Activated CD4-positive, alpha-beta T cell treated with anti-CD3 and anti-CD28 coated beads for 36 hours (primary cell): ENCODE measurements around the gene SLC39A9. TPM values are rescaled to one million over a fixed set of nuclear protein-coding genes. Genes with fewer than 3 reads are reported as not detected.

Experiments
- ATAC-seq: fragments of 200-7000 bp; cut with Tn5 transposase; one replicate; pipeline ENCODE4 v1.10.0; 2021; ENCODE audit warnings: mild to moderate bottlenecking, moderate library complexity
- CTCF ChIA-PET: fragments of 350-600 bp; sonication (Branson Sonifier 250); formaldehyde crosslinking; loops from one replicate; lab custom pipeline; 2021; ENCODE audit warnings: antibody characterized with exemption; lab: Charles Lee
- POLR2A ChIA-PET: fragments of 350-600 bp; sonication (Branson Sonifier 250); formaldehyde crosslinking; loops from one replicate; lab custom pipeline; 2021; ENCODE audit warnings: antibody characterized with exemption, inconsistent platforms; lab: Charles Lee
- DNase-seq: peaks from one replicate; pipeline ENCODE4 v3.0.0-alpha.2; 2020
- H3K27ac Mint-ChIP-seq: one replicate; pipeline ENCODE4 v1.8.0; 2021; ENCODE audit warnings: mixed read lengths
- H3K27me3 Mint-ChIP-seq: one replicate; pipeline ENCODE4 v1.8.0; 2021; ENCODE audit warnings: mixed read lengths
- H3K36me3 Mint-ChIP-seq: one replicate; pipeline ENCODE4 v1.8.0; 2021; ENCODE audit warnings: low read depth, mixed read lengths
- H3K4me1 Mint-ChIP-seq: one replicate; pipeline ENCODE4 v1.8.0; 2021; ENCODE audit warnings: mixed read lengths
- H3K4me3 Mint-ChIP-seq: one replicate; pipeline ENCODE4 v1.8.0; 2021; ENCODE audit warnings: mild to moderate bottlenecking, moderate library complexity, mixed read lengths
- H3K9me3 Mint-ChIP-seq: one replicate; pipeline ENCODE4 v1.8.0; 2021; ENCODE audit warnings: low read depth, mixed read lengths
- intact Hi-C, 2 experiments: fragments of 100-400 bp; cut with DNase I in 1 of 2; cut with micrococcal nuclease in 1 of 2; formaldehyde crosslinking; loops; one replicate each; pipeline versions ENCODE4 v1.14.2 to v1.15.1; 2022 to 2024; cut with DNase I, micrococcal nuclease
- total RNA-seq, 2 experiments: library from RNA; stranded (reverse); gene quantifications; one replicate each; pipeline ENCODE4 v1.2.3, GENCODE V29; 2021

The SLC39A9 gene
- total RNA-seq, 2 experiments from 2014 or later, result 40.1 to 42.6 TPM

- Mint-ChIP-seq H3K27ac (no peak overlapping the region), H3K9me3 (no peaks in the 10 kb centered on the region), H3K4me3 (no peak overlapping the region), H3K4me1 (no peaks in the 10 kb centered on the region), H3K36me3 (no peaks in the 10 kb centered on the region), H3K27me3 (peaks cover 6% of the 10 kb centered on the region)
- ATAC-seq, result no peak
- CTCF ChIA-PET, result no interaction called here
- intact Hi-C loops, result no loop called here
- POLR2A ChIA-PET, result no interaction called here
- no peak for DNase-seq
Measured at GRCh38 chr14:69499436-69499835, 100.9 kb downstream of the SLC39A9 start.

- Mint-ChIP-seq H3K36me3 (no peaks in the 10 kb centered on the region), H3K4me1 (no peaks in the 10 kb centered on the region), H3K4me3 (no peak overlapping the region), H3K9me3 (no peaks in the 10 kb centered on the region), H3K27ac (no peak overlapping the region), H3K27me3 (peaks cover 6% of the 10 kb centered on the region)
- no peak for ATAC-seq
- DNase-seq, result no peak
- POLR2A ChIA-PET, result no interaction called here
- intact Hi-C loops, result no loop called here
- CTCF ChIA-PET, result no interaction called here
Measured at GRCh38 chr14:69500096-69500495, 101.6 kb downstream of the SLC39A9 start.

GRCh38 chr14:69500736-69501135, 102.2 kb downstream of the SLC39A9 start:
- Mint-ChIP-seq H3K27me3 (peaks cover 6% of the 10 kb centered on the region), H3K36me3 (no peaks in the 10 kb centered on the region), H3K4me3 (no peak overlapping the region), H3K9me3 (no peaks in the 10 kb centered on the region), H3K4me1 (no peaks in the 10 kb centered on the region), H3K27ac (no peak overlapping the region)
- ATAC-seq (no peak), DNase-seq (no peak)
- ChIA-PET POLR2A (no interaction called here), CTCF (interaction anchor here (0.5 kb wide), 1 partner anchor 633 kb away, joined by 3 read pairs; no protein-coding TSS in a partner anchor)
- intact Hi-C loops, result no loop called here

GRCh38 chr14:69501423-69501838, 102.9 kb downstream of the SLC39A9 start:
- no peak for DNase-seq
- intact Hi-C loops, result no loop called here
- no peaks in the 10 kb centered on the region for H3K4me1 Mint-ChIP-seq
- no peak overlapping the region for H3K4me3 Mint-ChIP-seq
- no peak for ATAC-seq
- POLR2A ChIA-PET, result no interaction called here
- H3K27ac Mint-ChIP-seq, result no peak overlapping the region
- H3K27me3 Mint-ChIP-seq, result peaks cover 6% of the 10 kb centered on the region
- H3K9me3 Mint-ChIP-seq, result no peaks in the 10 kb centered on the region
- CTCF ChIA-PET, result interaction anchor here (0.5 to 0.6 kb wide), 2 partner anchors 139 to 634 kb away, joined by 3 read pairs; no protein-coding TSS in a partner anchor
- no peaks in the 10 kb centered on the region for H3K36me3 Mint-ChIP-seq

- no peaks in the 10 kb centered on the region for H3K4me1 Mint-ChIP-seq
Measured at GRCh38 chr14:69504775-69505174, 106.3 kb downstream of the SLC39A9 start.

GRCh38 chr14:69505338-69506240, 107.1 kb downstream of the SLC39A9 start:
- POLR2A ChIA-PET, result no interaction called here
- ATAC-seq (no peak), DNase-seq (no peak)
- Mint-ChIP-seq H3K4me1 (no peaks in the 10 kb centered on the region), H3K4me3 (no peak overlapping the region), H3K36me3 (no peaks in the 10 kb centered on the region), H3K27me3 (peaks cover 7% of the 10 kb centered on the region), H3K27ac (no peak overlapping the region), H3K9me3 (no peaks in the 10 kb centered on the region)
- intact Hi-C loops, result no loop called here
- CTCF ChIA-PET, result interaction anchor here (0.7 to 1.1 kb wide), 6 partner anchors 8 to 565 kb away, joined by 3 to 4 read pairs (median 3); no protein-coding TSS in a partner anchor

More at GRCh38 chr14:69504775-69505174, 106.3 kb downstream of the SLC39A9 start:
- ATAC-seq (no peak), DNase-seq (no peak)
- Mint-ChIP-seq H3K4me3 (no peak overlapping the region), H3K27me3 (peaks cover 6% of the 10 kb centered on the region), H3K36me3 (no peaks in the 10 kb centered on the region), H3K27ac (no peak overlapping the region), H3K9me3 (no peaks in the 10 kb centered on the region)
- POLR2A ChIA-PET, result no interaction called here
- CTCF ChIA-PET, result interaction anchor here (0.7 to 1.8 kb wide), 5 partner anchors 8 to 69 kb away, joined by 3 to 9 read pairs (median 3); no protein-coding TSS in a partner anchor
- intact Hi-C loops, result no loop called here

GRCh38 chr14:69506241-69506595, 107.7 kb downstream of the SLC39A9 start:
- Mint-ChIP-seq H3K36me3 (no peaks in the 10 kb centered on the region), H3K9me3 (no peaks in the 10 kb centered on the region), H3K4me3 (no peak overlapping the region), H3K4me1 (no peaks in the 10 kb centered on the region), H3K27ac (no peak overlapping the region), H3K27me3 (peaks cover 8% of the 10 kb centered on the region)
- ChIA-PET CTCF (interaction anchor here (0.8 kb wide), 1 partner anchor 82 kb away, joined by 3 read pairs; no protein-coding TSS in a partner anchor), POLR2A (no interaction called here)
- no peak for DNase-seq
- ATAC-seq, result no peak
- intact Hi-C loops, result no loop called here

Other genes with a start within 250 kb of the SLC39A9 start
- gene DCAF5, start 245.6 kb upstream of the SLC39A9 start, total RNA-seq, result 10 to 100 TPM; 34.1 to 38.7 TPM
- 10 to 100 TPM; 10.8 to 14.5 TPM for gene EXD2, start 207.2 kb upstream of the SLC39A9 start, total RNA-seq
- under 1 TPM in 1 of 2 experiments, not detected in 1; 0.14 TPM for gene GALNT16, start 138.5 kb upstream of the SLC39A9 start, total RNA-seq
- gene ERH, start 393 bp upstream of the SLC39A9 start, total RNA-seq, result 100 to 1,000 TPM; 343 to 385 TPM
- gene PLEKHD1, start 86.0 kb downstream of the SLC39A9 start, total RNA-seq, result under 1 TPM; 0.05 TPM
- not detected for gene CCDC177, start 176.2 kb downstream of the SLC39A9 start, total RNA-seq
- 10 to 100 TPM; 57.9 to 59.3 TPM for gene SUSD6, start 212.9 kb downstream of the SLC39A9 start, total RNA-seq